Astrocyte of the cerebellum (primary cell): ENCODE measurements around the gene SPATA46.
A peak's percentile ranks its signal among the peaks of the same experiment; 100 is the strongest.
"Not testable (repeated sequence)": the region's sequence is repeated elsewhere in the genome, so short reads cannot be mapped to it uniquely, and the experiment has no call there.

Source experiments
- DNase-seq: peaks from one replicate; pipeline ENCODE4 v3.0.0-alpha.2; 2011; ENCODE audit warnings: low read depth
- H3K4me3 ChIP-seq: 2 replicates; pipeline ENCODE4 v1.5.1; 2011; ENCODE audit warnings: mild to moderate bottlenecking, low read depth, low read length, moderate library complexity
- CTCF ChIP-seq: IDR thresholded peaks from 2 replicates; pipeline ENCODE4 v1.5.1; 2012; ENCODE audit warnings: low read length, low read depth, moderate library complexity, mild to moderate bottlenecking; ENCODE audit errors: missing control alignments
- in situ Hi-C: cut with HindIII; loops from 2 replicates; pipeline ENCODE4 v1.10.0; 2017; ENCODE audit warnings: low sequenced_read_pairs

SPATA46 gene

GRCh38 chr1:162359523-162360236 lies 17.0 kb downstream of the SPATA46 start:
- TF ChIP-seq CTCF: no peak
- no peak for DNase-seq
- no peak overlapping the region for H3K4me3 ChIP-seq
- in situ Hi-C loops: no loop called here

- in situ Hi-C loops: no loop called here
- no peak for DNase-seq
- no peak for TF ChIP-seq CTCF
- no peak overlapping the region for H3K4me3 ChIP-seq
These were observed 17.7 kb downstream of the SPATA46 start for GRCh38 chr1:162358928-162359327.

GRCh38 chr1:162357681-162358266 lies 18.9 kb downstream of the SPATA46 start:
- no peak overlapping the region for H3K4me3 ChIP-seq
- in situ Hi-C loops: no loop called here
- TF ChIP-seq CTCF: peak; percentile 29
- no peak for DNase-seq

GRCh38 chr1:162353702-162354101 lies 23.0 kb downstream of the SPATA46 start:
- no peak overlapping the region for H3K4me3 ChIP-seq
- in situ Hi-C loops: no loop called here
- no peak for DNase-seq
- no peak for TF ChIP-seq CTCF

- H3K4me3 ChIP-seq: no peak overlapping the region
- no peak for DNase-seq
- TF ChIP-seq CTCF: no peak
- in situ Hi-C loops: no loop called here
These were observed 23.6 kb downstream of the SPATA46 start for GRCh38 chr1:162353078-162353477.

- DNase-seq, H3K4me3 ChIP-seq, in situ Hi-C loops: not testable (repeated sequence)
These were observed 24.8 kb downstream of the SPATA46 start for GRCh38 chr1:162351874-162352273.

- TF ChIP-seq CTCF: no peak
- in situ Hi-C loops: no loop called here
- H3K4me3 ChIP-seq: no peak overlapping the region
- no peak for DNase-seq
These were observed 25.3 kb downstream of the SPATA46 start for GRCh38 chr1:162351246-162351842.
